K562 (cell line): Measurements from ENCODE around the gene ATL3. TPM values are rescaled to one million over a fixed set of nuclear protein-coding genes. Genes with fewer than 3 reads are reported as not detected.

Experiments used
- ADNP ChIP-seq: fragments of 200-800 bp; sonication (Bioruptor generic); IDR thresholded peaks from 2 replicates; pipeline ENCODE4 v1.6.1; 2016; ENCODE audit warnings: missing genetic modification characterization, missing compliant biosample characterization
- ARNT ChIP-seq, 2 experiments: fragments of 450-650 bp; IDR thresholded peaks; 2 replicates each; pipeline ENCODE4 v1.6.1; 2016; ENCODE audit warnings: mild to moderate bottlenecking in 1 of 2
- BRF1 ChIP-seq: IDR thresholded peaks from 3 replicates; pipeline ENCODE4 v1.6.1; 2011; ENCODE audit warnings: borderline replicate concordance, mild to moderate bottlenecking; ENCODE audit not compliant: insufficient read length; ENCODE audit errors: extremely low read depth
- ETV5 ChIP-seq: sonication (generic); formaldehyde crosslinking; IDR thresholded peaks from 2 replicates; pipeline ENCODE4 v1.4.0; 2020; ENCODE audit warnings: low read depth, mild to moderate bottlenecking, missing genetic modification reagents
- FOXJ3 ChIP-seq: sonication (generic); formaldehyde crosslinking; IDR thresholded peaks from 2 replicates; pipeline ENCODE4 v1.4.0; 2020; ENCODE audit warnings: mild to moderate bottlenecking, missing genetic modification reagents
- HINFP ChIP-seq: fragments of 450-650 bp; conservative IDR thresholded peaks from 2 replicates; pipeline ENCODE4 v1.6.1; 2016; ENCODE audit warnings: missing genetic modification characterization, low read depth, mild to moderate bottlenecking, control low read depth, missing compliant biosample characterization
- KHSRP ChIP-seq: fragments of 450-650 bp; IDR thresholded peaks from 2 replicates; pipeline ENCODE4 v1.6.1; 2017
- MAFK ChIP-seq: IDR thresholded peaks from 2 replicates; pipeline ENCODE4 v1.6.1; 2011; ENCODE audit warnings: low read length, improper control_type of control experiment
- NCOA1 ChIP-seq: fragments of 450-650 bp; IDR thresholded peaks from 2 replicates; pipeline ENCODE4 v1.6.1; 2016; ENCODE audit warnings: low read depth
- NFATC3 ChIP-seq: fragments of 450-650 bp; IDR thresholded peaks from 2 replicates; pipeline ENCODE4 v1.6.1; 2017; ENCODE audit warnings: mild to moderate bottlenecking
- NFRKB ChIP-seq: fragments of 450-650 bp; IDR thresholded peaks from 2 replicates; pipeline ENCODE4 v1.6.1; 2016; ENCODE audit warnings: low read depth
- OTX1 ChIP-seq: fragments of 450-650 bp; formaldehyde crosslinking; IDR thresholded peaks from 2 replicates; pipeline ENCODE4 v1.4.0; 2022; ENCODE audit warnings: mild to moderate bottlenecking
- PHF21A ChIP-seq: fragments of 450-650 bp; IDR thresholded peaks from 2 replicates; pipeline ENCODE4 v1.6.1; 2017; ENCODE audit warnings: low read depth, borderline replicate concordance
- RAD51 ChIP-seq: fragments of 450-650 bp; IDR thresholded peaks from 2 replicates; pipeline ENCODE4 v1.7.1; 2016; ENCODE audit warnings: low read depth, mild to moderate bottlenecking, borderline replicate concordance
- SIN3A ChIP-seq, 2 experiments: fragments of 150-350 bp in 1 of 2; IDR thresholded peaks; 2 replicates each; pipeline ENCODE4 v1.6.1; 2011 to 2016; ENCODE audit warnings: borderline replicate concordance in 2 of 2, low read depth in 2 of 2, low read length in 2 of 2, mild to moderate bottlenecking in 2 of 2, moderate library complexity in 2 of 2; ENCODE audit not compliant: control insufficient read depth in 1 of 2
- SMAD3 ChIP-seq: fragments of 450-650 bp; formaldehyde crosslinking; conservative IDR thresholded peaks from 2 replicates; pipeline ENCODE4 v1.4.0; 2020; ENCODE audit warnings: mild to moderate bottlenecking
- ZNF584 ChIP-seq: fragments of 200-800 bp; sonication (Bioruptor generic); IDR thresholded peaks from 2 replicates; pipeline ENCODE4 v1.6.1; 2016; ENCODE audit warnings: low read depth, mild to moderate bottlenecking, missing genetic modification characterization, missing compliant biosample characterization
- ZNF766 ChIP-seq: fragments of 200-800 bp; sonication (Bioruptor generic); conservative IDR thresholded peaks from 2 replicates; pipeline ENCODE4 v1.6.1; 2016; ENCODE audit warnings: missing genetic modification characterization, missing compliant biosample characterization
- polyA plus RNA-seq, 8 experiments: library from polyadenylated mRNA; depleted of rRNA in 4 of 8; stranded (reverse) in 5 of 8; unstranded in 3 of 8; fragments of >200 nt; fragmentation: Nextera tagmentation in 2 of 8; fragmentation: Illumina TruSeq in 1 of 8; extraction: Ambion mirVana in 2 of 8; extraction: Trizol in 1 of 8; gene quantifications; 2 replicates each; pipeline versions ENCODE4 v1.2.1 to v1.2.3, GENCODE V29; 2011 to 2014; ENCODE audit warnings: inconsistent platforms in 1 of 8, missing spikeins in 1 of 8
- total RNA-seq, 7 experiments: library from RNA; depleted of rRNA in 6 of 7; stranded (reverse); fragments of >200 nt in 6 of 7; fragmentation: Illumina TruSeq in 2 of 7; extraction: Trizol in 2 of 7; gene quantifications; 2 replicates each; pipeline versions ENCODE4 v1.2.1 to v1.2.3, GENCODE V29; 2011 to 2021; ENCODE audit warnings: low replicate concordance in 1 of 7
- TF ChIP-seq, protein P1 (sequence below): fragments of 250-450 bp; sonication (Bioruptor Pico); IDR thresholded peaks from 2 replicates; pipeline ENCODE4 v1.4.0; 2020; ENCODE audit warnings: mild to moderate bottlenecking, moderate library complexity, borderline replicate concordance

The ATL3 gene
- total and polyA plus RNA-seq, 9 of the 15 experiments (the other 6 are each of a cell fraction or from before 2014, with no cell fraction given), result 18.2 to 39.8 (median 23.9) TPM

DNA sequence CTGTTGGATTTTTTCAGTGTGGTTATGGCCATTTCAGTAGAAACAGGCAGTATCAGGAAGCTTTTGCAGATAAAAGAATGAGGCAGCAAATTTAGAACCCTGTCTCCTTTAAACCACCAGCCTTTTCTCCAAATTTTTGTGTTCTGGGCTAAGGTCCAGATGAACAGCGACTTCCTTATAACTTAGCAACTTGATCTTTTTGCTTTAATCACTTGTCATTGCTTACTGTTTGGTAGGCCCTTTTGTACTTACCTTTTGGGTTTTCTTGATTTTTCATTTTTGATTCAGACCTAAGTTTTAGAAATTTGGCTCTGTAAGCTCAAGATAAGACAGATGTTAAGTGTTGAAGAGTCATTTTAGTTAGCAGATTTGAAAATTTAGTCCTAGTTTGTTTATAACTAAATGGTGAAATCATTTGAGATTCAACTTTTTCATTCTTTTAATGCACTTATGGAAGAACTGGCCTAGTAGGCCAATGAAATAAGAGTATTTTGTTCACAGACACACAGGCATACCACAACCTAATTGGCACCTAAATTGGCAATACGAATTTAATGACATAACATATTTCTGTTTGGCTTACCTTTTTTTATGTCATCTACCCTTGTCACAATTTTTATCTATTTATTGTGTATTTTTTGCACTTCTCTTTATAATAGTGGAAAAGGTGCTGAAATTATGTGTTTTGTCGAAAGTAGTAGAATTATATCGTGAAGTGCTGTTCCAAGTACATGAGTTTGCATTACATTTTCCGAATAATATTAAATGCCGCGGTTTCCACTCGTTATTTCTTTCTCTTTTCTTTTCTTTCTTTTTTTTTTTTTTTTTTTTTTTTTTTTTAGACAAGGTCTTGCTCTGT is 12.2 kb upstream of the ATL3 start (continued):
- TF ChIP-seq, protein P1, sequence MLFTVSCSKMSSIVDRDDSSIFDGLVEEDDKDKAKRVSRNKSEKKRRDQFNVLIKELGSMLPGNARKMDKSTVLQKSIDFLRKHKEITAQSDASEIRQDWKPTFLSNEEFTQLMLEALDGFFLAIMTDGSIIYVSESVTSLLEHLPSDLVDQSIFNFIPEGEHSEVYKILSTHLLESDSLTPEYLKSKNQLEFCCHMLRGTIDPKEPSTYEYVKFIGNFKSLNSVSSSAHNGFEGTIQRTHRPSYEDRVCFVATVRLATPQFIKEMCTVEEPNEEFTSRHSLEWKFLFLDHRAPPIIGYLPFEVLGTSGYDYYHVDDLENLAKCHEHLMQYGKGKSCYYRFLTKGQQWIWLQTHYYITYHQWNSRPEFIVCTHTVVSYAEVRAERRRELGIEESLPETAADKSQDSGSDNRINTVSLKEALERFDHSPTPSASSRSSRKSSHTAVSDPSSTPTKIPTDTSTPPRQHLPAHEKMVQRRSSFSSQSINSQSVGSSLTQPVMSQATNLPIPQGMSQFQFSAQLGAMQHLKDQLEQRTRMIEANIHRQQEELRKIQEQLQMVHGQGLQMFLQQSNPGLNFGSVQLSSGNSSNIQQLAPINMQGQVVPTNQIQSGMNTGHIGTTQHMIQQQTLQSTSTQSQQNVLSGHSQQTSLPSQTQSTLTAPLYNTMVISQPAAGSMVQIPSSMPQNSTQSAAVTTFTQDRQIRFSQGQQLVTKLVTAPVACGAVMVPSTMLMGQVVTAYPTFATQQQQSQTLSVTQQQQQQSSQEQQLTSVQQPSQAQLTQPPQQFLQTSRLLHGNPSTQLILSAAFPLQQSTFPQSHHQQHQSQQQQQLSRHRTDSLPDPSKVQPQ (CRISPR knock-in tag), result no peak
- TF ChIP-seq KHSRP, result 0 out of 2 replicates have a peak, but pooled peaks have one; percentile 34
- TF ChIP-seq ZNF584 (CRISPR knock-in tag), result no peak
- TF ChIP-seq ARNT (IDR thresholded peaks at IDR 0.05), result peak in 1 of 2 experiments; percentile 20; a peak in 1 of 4 replicates
- TF ChIP-seq SMAD3, result no peak
- no peak for TF ChIP-seq BRF1
- TF ChIP-seq NCOA1, result no peak
- TF ChIP-seq HINFP (tag), result no peak
- TF ChIP-seq PHF21A, result no peak
- no peak for TF ChIP-seq FOXJ3 (CRISPR knock-in tag)
- TF ChIP-seq RAD51, result no peak
- no peak for TF ChIP-seq ADNP
- no peak for TF ChIP-seq NFATC3
- TF ChIP-seq ZNF766, result 0 out of 2 replicates have a peak, but pooled peaks have one; percentile 21
- TF ChIP-seq SIN3A (IDR thresholded peaks at IDR 0.05; ENCODE audit: borderline replicate concordance in 2 of 2, control insufficient read depth in 1 of 2, low read depth in 2 of 2, low read length in 2 of 2), result no peak
- no peak for TF ChIP-seq ETV5 (CRISPR knock-in tag)
- peak; percentile 75 for TF ChIP-seq MAFK
- TF ChIP-seq NFRKB, result no peak
- no peak for TF ChIP-seq OTX1 (CRISPR knock-in tag)
